GM12872 (cell line): ENCODE measurements around the gene HOTAIR.

Experiments
- CTCF ChIP-seq: IDR thresholded peaks from 3 replicates; pipeline ENCODE4 v1.5.1; 2011; ENCODE audit warnings: low read depth, mild to moderate bottlenecking, low read length, moderate library complexity; ENCODE audit not compliant: insufficient read depth

HOTAIR gene

GRCh38 chr12:53980104-53980801, 5.5 kb upstream of the HOTAIR start:
- no peak for TF ChIP-seq CTCF

GRCh38 chr12:53978477-53979356, 4.0 kb upstream of the HOTAIR start:
- no peak for TF ChIP-seq CTCF

- TF ChIP-seq CTCF = no peak
These were observed 3.1 kb upstream of the HOTAIR start for GRCh38 chr12:53977596-53978445.

- TF ChIP-seq CTCF = no peak
These were observed 2.3 kb upstream of the HOTAIR start for GRCh38 chr12:53976823-53977595.

GRCh38 chr12:53976172-53976822, 1.5 kb upstream of the HOTAIR start:
- no peak for TF ChIP-seq CTCF

GRCh38 chr12:53975479-53976152, 862 bp upstream of the HOTAIR start:
- no peak for TF ChIP-seq CTCF
